Erythroblast (primary cell): ENCODE data around the gene CD74.

Source experiments
- GATA1 ChIP-seq: IDR thresholded peaks from 2 replicates; pipeline ENCODE4 v1.6.1; 2011; ENCODE audit warnings: low read depth, mild to moderate bottlenecking, control low read depth, low read length, moderate library complexity
- POLR2A ChIP-seq: IDR thresholded peaks from 2 replicates; pipeline ENCODE4 v1.6.1; 2011; ENCODE audit warnings: mild to moderate bottlenecking, low read length

- TF ChIP-seq POLR2A (no peak), GATA1 (no peak)
These were observed 23.5 kb upstream of the CD74 start for GRCh38 chr5:150436141-150436680.
